ENCODE data around the gene NR2F1-AS1.

DNA sequence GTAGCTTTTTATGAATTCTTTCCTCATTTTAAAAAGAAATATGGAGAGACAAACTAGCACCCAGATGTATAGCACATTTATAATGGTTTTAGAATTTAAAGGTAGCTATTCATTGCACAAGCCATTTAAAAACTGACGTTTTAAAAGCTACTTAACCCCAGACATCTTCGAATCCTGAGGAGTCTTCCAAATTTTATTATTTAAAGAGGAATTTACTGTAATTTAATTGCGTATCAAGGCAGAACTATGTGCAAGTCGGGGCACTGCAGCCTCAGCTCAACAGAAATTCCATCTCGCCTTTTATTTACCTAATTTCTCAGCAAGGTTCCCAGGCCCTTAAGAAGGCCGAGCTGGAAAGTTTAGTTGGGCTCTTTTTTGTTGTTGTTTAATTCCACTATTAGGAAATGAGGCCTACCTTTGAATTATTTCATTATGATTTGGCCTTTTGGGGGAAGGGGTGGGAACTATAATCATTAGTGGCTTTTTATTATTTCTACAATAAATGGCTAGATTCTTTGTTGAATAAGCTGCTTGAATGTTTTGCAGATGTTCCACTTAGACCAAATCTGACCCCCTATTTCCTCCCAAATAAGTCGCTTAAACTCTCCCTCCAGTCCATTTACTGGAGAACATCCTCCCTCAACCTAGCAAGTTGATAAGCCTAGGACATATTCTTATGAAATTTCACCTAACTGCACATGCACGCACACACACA lies 22.2 kb upstream of the NR2F1-AS1 start:
- TF ChIP-seq, protein P1, sequence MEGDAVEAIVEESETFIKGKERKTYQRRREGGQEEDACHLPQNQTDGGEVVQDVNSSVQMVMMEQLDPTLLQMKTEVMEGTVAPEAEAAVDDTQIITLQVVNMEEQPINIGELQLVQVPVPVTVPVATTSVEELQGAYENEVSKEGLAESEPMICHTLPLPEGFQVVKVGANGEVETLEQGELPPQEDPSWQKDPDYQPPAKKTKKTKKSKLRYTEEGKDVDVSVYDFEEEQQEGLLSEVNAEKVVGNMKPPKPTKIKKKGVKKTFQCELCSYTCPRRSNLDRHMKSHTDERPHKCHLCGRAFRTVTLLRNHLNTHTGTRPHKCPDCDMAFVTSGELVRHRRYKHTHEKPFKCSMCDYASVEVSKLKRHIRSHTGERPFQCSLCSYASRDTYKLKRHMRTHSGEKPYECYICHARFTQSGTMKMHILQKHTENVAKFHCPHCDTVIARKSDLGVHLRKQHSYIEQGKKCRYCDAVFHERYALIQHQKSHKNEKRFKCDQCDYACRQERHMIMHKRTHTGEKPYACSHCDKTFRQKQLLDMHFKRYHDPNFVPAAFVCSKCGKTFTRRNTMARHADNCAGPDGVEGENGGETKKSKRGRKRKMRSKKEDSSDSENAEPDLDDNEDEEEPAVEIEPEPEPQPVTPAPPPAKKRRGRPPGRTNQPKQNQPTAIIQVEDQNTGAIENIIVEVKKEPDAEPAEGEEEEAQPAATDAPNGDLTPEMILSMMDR (IDR thresholded peaks at IDR 0.05 in 4 of 5, conservative IDR thresholded peaks at IDR 0.05 in 1 of 5): no peak
- TF ChIP-seq POLR2A (IDR thresholded peaks at IDR 0.05): no peak

Data from gastrocnemius medialis (tissue), 4 donors.